Lung (tissue), 12 donors: ENCODE results near the gene PHF10. TPM values are rescaled to one million over a fixed set of nuclear protein-coding genes. Genes with fewer than 3 reads are reported as not detected.

Experiments
- ATAC-seq: fragments of 200-7000 bp; cut with Tn5 transposase; one replicate; pipeline ENCODE4 v1.9.1; 2020; ENCODE audit warnings: moderate number of reproducible peaks; ENCODE audit not compliant: insufficient read depth, low FRiP score
- DNase-seq, 3 donors: peaks; one replicate each; pipeline ENCODE4 v3.0.0-alpha.2; 2013 to 2017
- H3K27ac ChIP-seq, 2 donors: one replicate each; pipeline ENCODE4 v1.5.1; 2013; ENCODE audit warnings: mild to moderate bottlenecking in 2 of 2, moderate library complexity in 2 of 2, control low read depth in 1 of 2, inconsistent platforms in 1 of 2, low read depth in 1 of 2, low read length in 1 of 2
- H3K27me3 ChIP-seq, 3 donors: one replicate each; pipeline ENCODE4 v1.5.1; 2013; ENCODE audit warnings: low read length in 2 of 3; ENCODE audit not compliant: control insufficient read depth in 3 of 3, insufficient read depth in 3 of 3
- H3K36me3 ChIP-seq, 4 donors: one replicate each; pipeline ENCODE4 v1.5.1; 2013; ENCODE audit warnings: low read length in 4 of 4, mild to moderate bottlenecking in 1 of 4, moderate library complexity in 1 of 4; ENCODE audit not compliant: control insufficient read depth in 4 of 4, insufficient read depth in 4 of 4
- H3K4me1 ChIP-seq, 5 donors: one replicate each; pipeline ENCODE4 v1.5.1; 2013; ENCODE audit warnings: low read length in 5 of 5, mild to moderate bottlenecking in 2 of 5, moderate library complexity in 1 of 5; ENCODE audit not compliant: control insufficient read depth in 5 of 5, insufficient read depth in 5 of 5
- H3K4me3 ChIP-seq: one replicate; pipeline ENCODE4 v1.5.1; 2013; ENCODE audit warnings: mild to moderate bottlenecking, control low read depth, moderate library complexity
- H3K9ac ChIP-seq, 2 donors: one replicate each; pipeline ENCODE4 v1.5.1; 2013; ENCODE audit warnings: low read length in 2 of 2, control low read depth in 1 of 2; ENCODE audit not compliant: insufficient read depth in 1 of 2
- H3K9me3 ChIP-seq, 4 donors: one replicate each; pipeline ENCODE4 v1.5.1; 2013; ENCODE audit warnings: low read length in 3 of 4, mild to moderate bottlenecking in 1 of 4, moderate library complexity in 1 of 4; ENCODE audit not compliant: control insufficient read depth in 4 of 4, insufficient read depth in 3 of 4
- CTCF ChIP-seq: IDR thresholded peaks from 2 replicates; pipeline ENCODE4 v1.5.1; 2012; ENCODE audit warnings: mild to moderate bottlenecking; ENCODE audit errors: control extremely low read depth, extremely low read depth
- WGBS, 2 donors: extraction: QIAGEN DNeasy Blood & Tissue Kit; methylation state at CpG; one replicate each; pipeline ENCODE4 v1.1.7; 2013; 5-methylcytosine and 5-hydroxymethylcytosine counted together
- polyA plus RNA-seq, 2 donors: library from polyadenylated mRNA; stranded (reverse); fragments of 200-250 nt; gene quantifications; one replicate each; pipeline ENCODE4 v1.2.1, GENCODE V29; 2013
- total RNA-seq, 2 donors: library from RNA; depleted of rRNA in 1 of 2; stranded (reverse); fragments of >200 nt in 1 of 2; gene quantifications; one replicate each; pipeline ENCODE4 v1.2.1, GENCODE V29; 2014 to 2021
- donor health status: control.
- donor health status: control.
- donor health status: Bipolar disorder and iron deficiency.
- donor health status: healthy.
- donor health status: DM: yes; HTN: yes; CAD: no.

PHF10 gene
- total and polyA plus RNA-seq, 4 donors, result 26.0 to 94.9 (median 30.9) TPM

- Histone ChIP-seq H3K9ac (no peak overlapping the region), H3K4me3 (no peak overlapping the region), H3K27ac (no peak overlapping the region), H3K4me1 (peaks cover 0 to 3% (median 0%) of the 10 kb centered on the region in 5 donors), H3K36me3 (peaks cover 0 to 15% (median 8%) of the 10 kb centered on the region in 4 donors), H3K9me3 (no peaks in the 10 kb centered on the region), H3K27me3 (no peaks in the 10 kb centered on the region)
- ATAC-seq, result no peak
- WGBS, 2 donors, result 97 to 99% methylated on average over 5 of the region's 5 CpGs
- no peak for DNase-seq
- TF ChIP-seq CTCF, result no peak
Observed at GRCh38 chr6:169671563-169671962, 52.7 kb downstream of the PHF10 start.

- no peak for ATAC-seq
- Histone ChIP-seq H3K9me3 (no peaks in the 10 kb centered on the region), H3K27ac (peak overlapping the region; percentile 33 to 42), H3K4me1 (peaks cover 0 to 3% (median 0%) of the 10 kb centered on the region in 5 donors), H3K36me3 (peaks cover 0 to 16% (median 10%) of the 10 kb centered on the region in 4 donors), H3K9ac (no peak overlapping the region), H3K27me3 (no peaks in the 10 kb centered on the region), H3K4me3 (no peak overlapping the region)
- peak in 1 of 3 donors; percentile 20 for DNase-seq
- 34 to 46% methylated on average over 7 of the region's 7 CpGs for WGBS, 2 donors
- no peak for TF ChIP-seq CTCF
Observed at GRCh38 chr6:169669889-169670288, 54.4 kb downstream of the PHF10 start.

- Histone ChIP-seq H3K27me3 (no peaks in the 10 kb centered on the region), H3K36me3 (peaks cover 0 to 17% (median 11%) of the 10 kb centered on the region in 4 donors), H3K27ac (peak overlapping the region; percentile 33 to 60), H3K4me3 (no peak overlapping the region), H3K9ac (no peak overlapping the region), H3K9me3 (no peaks in the 10 kb centered on the region), H3K4me1 (peaks cover 0 to 3% (median 0%) of the 10 kb centered on the region in 5 donors)
- WGBS, 2 donors, result 74 to 93% methylated on average over 6 of the region's 6 CpGs
- ATAC-seq, result no peak
- TF ChIP-seq CTCF, result no peak
- no peak for DNase-seq
Observed at GRCh38 chr6:169669147-169669546, 55.2 kb downstream of the PHF10 start.

GRCh38 chr6:169668203-169668847 is 56.0 kb downstream of the PHF10 start:
- H3K36me3 ChIP-seq, result peaks cover 0 to 24% (median 12%) of the 10 kb centered on the region in 4 donors

More at GRCh38 chr6:169668203-169668847, 56.0 kb downstream of the PHF10 start:
- DNase-seq (no peak), ATAC-seq (no peak)
- H3K27ac ChIP-seq, result no peak overlapping the region
- 91 to 93% methylated on average over 15 of the region's 15 CpGs for WGBS, 2 donors
- TF ChIP-seq CTCF, result no peak
- H3K27me3 ChIP-seq, result no peaks in the 10 kb centered on the region
- H3K9ac ChIP-seq, result no peak overlapping the region
- peaks cover 0 to 3% (median 0%) of the 10 kb centered on the region in 5 donors for H3K4me1 ChIP-seq
- H3K9me3 ChIP-seq, result no peaks in the 10 kb centered on the region
- no peak overlapping the region for H3K4me3 ChIP-seq
